Upper lobe of left lung (tissue), 4 donors: Measurements from ENCODE around the gene SLC25A42.

ENCODE experiments used
- EP300 ChIP-seq, 4 donors: sonication (generic); formaldehyde crosslinking; IDR thresholded peaks; one replicate each; pipeline ENCODE4 v1.5.1; 2017; ENCODE audit warnings: antibody characterized with exemption in 4 of 4, control low read depth in 2 of 4
- POLR2A ChIP-seq, 4 donors: fragments of 450-650 bp; IDR thresholded peaks; one replicate each; pipeline ENCODE4 v1.5.1; 2016 to 2017; ENCODE audit warnings: antibody characterized with exemption in 4 of 4, mild to moderate bottlenecking in 2 of 4
- TF ChIP-seq, protein P1 (sequence below), 6 experiments: fragments of 450-650 bp in 4 of 6; fragments of 200-600 bp in 2 of 6; sonication (generic) in 2 of 6; IDR thresholded peaks; one replicate each; pipeline ENCODE4 v1.5.1; 2016 to 2019; ENCODE audit warnings: antibody characterized with exemption in 6 of 6

- TF ChIP-seq, protein P1, sequence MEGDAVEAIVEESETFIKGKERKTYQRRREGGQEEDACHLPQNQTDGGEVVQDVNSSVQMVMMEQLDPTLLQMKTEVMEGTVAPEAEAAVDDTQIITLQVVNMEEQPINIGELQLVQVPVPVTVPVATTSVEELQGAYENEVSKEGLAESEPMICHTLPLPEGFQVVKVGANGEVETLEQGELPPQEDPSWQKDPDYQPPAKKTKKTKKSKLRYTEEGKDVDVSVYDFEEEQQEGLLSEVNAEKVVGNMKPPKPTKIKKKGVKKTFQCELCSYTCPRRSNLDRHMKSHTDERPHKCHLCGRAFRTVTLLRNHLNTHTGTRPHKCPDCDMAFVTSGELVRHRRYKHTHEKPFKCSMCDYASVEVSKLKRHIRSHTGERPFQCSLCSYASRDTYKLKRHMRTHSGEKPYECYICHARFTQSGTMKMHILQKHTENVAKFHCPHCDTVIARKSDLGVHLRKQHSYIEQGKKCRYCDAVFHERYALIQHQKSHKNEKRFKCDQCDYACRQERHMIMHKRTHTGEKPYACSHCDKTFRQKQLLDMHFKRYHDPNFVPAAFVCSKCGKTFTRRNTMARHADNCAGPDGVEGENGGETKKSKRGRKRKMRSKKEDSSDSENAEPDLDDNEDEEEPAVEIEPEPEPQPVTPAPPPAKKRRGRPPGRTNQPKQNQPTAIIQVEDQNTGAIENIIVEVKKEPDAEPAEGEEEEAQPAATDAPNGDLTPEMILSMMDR (IDR thresholded peaks at IDR 0.05), result no peak
- TF ChIP-seq EP300 (IDR thresholded peaks at IDR 0.05) (no peak), POLR2A (IDR thresholded peaks at IDR 0.05) (no peak)
These were observed 8.8 kb upstream of the SLC25A42 start for GRCh38 chr19:19054939-19055440.
